Thyroid gland (tissue), 4 donors: ENCODE measurements around the gene PLVAP. TPM values are rescaled to one million over a fixed set of nuclear protein-coding genes. Genes with fewer than 3 reads are reported as not detected.
A peak's percentile ranks its signal among the peaks of the same experiment; 100 is the strongest.

Experiments used
- DNase-seq, 2 donors: peaks; one replicate each; pipeline ENCODE4 v3.0.0-alpha.2; 2019
- H3K27ac ChIP-seq, 3 donors: fragments of 200-600 bp; sonication (generic); 1 replicate in 2 of 3; 2 replicates in 1 of 3; pipeline ENCODE4 v1.5.1; 2016 to 2019; ENCODE audit warnings: mild to moderate bottlenecking in 1 of 3, moderate library complexity in 1 of 3
- H3K27me3 ChIP-seq: fragments of 200-600 bp; sonication (generic); one replicate; pipeline ENCODE4 v1.5.1; 2019
- H3K36me3 ChIP-seq, 2 donors: fragments of 200-600 bp; sonication (generic); one replicate each; pipeline ENCODE4 v1.5.1; 2016 to 2019
- H3K4me1 ChIP-seq, 2 donors: fragments of 200-600 bp; sonication (generic); one replicate each; pipeline ENCODE4 v1.5.1; 2017 to 2019
- H3K4me3 ChIP-seq, 3 donors: fragments of 200-600 bp; sonication (generic); replicated peaks in 1 of 3; 1 replicate in 2 of 3; 2 replicates in 1 of 3; pipeline ENCODE4 v1.5.1; 2016; ENCODE audit warnings: mild to moderate bottlenecking in 1 of 3
- H3K9me3 ChIP-seq: fragments of 200-600 bp; sonication (generic); one replicate; pipeline ENCODE4 v1.5.1; 2017
- CTCF ChIP-seq, 6 experiments: fragments of 200-600 bp in 3 of 6; fragments of 450-650 bp in 3 of 6; sonication (generic) in 3 of 6; IDR thresholded peaks; one replicate each; pipeline ENCODE4 v1.5.1; 2016 to 2019; ENCODE audit warnings: antibody characterized with exemption in 6 of 6, mild to moderate bottlenecking in 2 of 6, inconsistent platforms in 1 of 6, moderate library complexity in 1 of 6
- POLR2A ChIP-seq, 2 donors: fragments of 450-650 bp; IDR thresholded peaks; one replicate each; pipeline ENCODE4 v1.6.1; 2017; ENCODE audit warnings: antibody characterized with exemption in 2 of 2, mild to moderate bottlenecking in 2 of 2, moderate library complexity in 1 of 2
- WGBS, 2 donors: methylation state at CpG; one replicate each; pipeline ENCODE4 v1.1.5; 2017; 5-methylcytosine and 5-hydroxymethylcytosine counted together
- intact Hi-C: fragments of 100-400 bp; cut with DNase I; formaldehyde crosslinking; loops from one replicate; pipeline ENCODE4 v1.15.1; 2023
- total RNA-seq, 4 donors: library from RNA; depleted of rRNA; stranded (reverse); fragments of >200 nt; gene quantifications; one replicate each; pipeline ENCODE4 v1.2.3, GENCODE V29; 2016

PLVAP gene
- total RNA-seq, 4 donors from 2014 or later: 103 to 322 (median 174) TPM

DNA sequence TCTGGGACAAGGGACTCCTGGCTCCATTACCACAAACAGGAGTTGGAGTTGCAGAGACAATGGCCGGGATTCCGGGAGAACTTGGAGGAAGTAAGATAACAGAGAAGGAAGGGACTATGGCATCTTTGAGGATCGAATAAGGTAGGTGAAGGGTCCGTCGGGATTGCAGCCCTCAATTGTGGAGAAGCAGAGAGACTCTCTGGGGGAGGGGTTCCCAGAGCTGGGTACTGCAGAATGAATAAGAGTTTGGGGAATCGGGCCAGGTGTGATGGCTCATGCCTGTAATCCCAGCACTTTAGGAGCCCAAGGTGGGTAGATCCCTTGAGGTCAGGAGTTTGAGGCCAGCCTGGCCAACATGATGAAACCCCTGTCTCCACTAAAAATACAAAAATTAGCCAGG is 24.5 kb upstream of the PLVAP start:
- no peak overlapping the region for H3K27ac ChIP-seq
- 79 to 84% methylated on average over 6 of the region's 6 CpGs for WGBS, 2 donors
- H3K36me3 ChIP-seq: no peaks in the 10 kb centered on the region
- H3K4me1 ChIP-seq: peaks cover 0 to 9% of the 10 kb centered on the region in 2 donors
- H3K9me3 ChIP-seq: no peaks in the 10 kb centered on the region
- no peaks in the 10 kb centered on the region for H3K27me3 ChIP-seq
- intact Hi-C loops: no loop called here
- no peak overlapping the region for H3K4me3 ChIP-seq
- TF ChIP-seq CTCF (IDR thresholded peaks at IDR 0.05) (no peak), POLR2A (IDR thresholded peaks at IDR 0.05) (no peak)
- no peak for DNase-seq

- intact Hi-C loops: loop anchor here (10.0 kb wide), 1 partner anchor 66 kb away; the partner anchor contains the start of gene NXNL1
- WGBS, 2 donors: 74% methylated on average over 8 of the region's 8 CpGs
- Histone ChIP-seq H3K4me1 (no peaks in the 10 kb centered on the region), H3K27ac (no peak overlapping the region), H3K36me3 (no peaks in the 10 kb centered on the region), H3K27me3 (no peaks in the 10 kb centered on the region), H3K4me3 (no peak overlapping the region), H3K9me3 (no peaks in the 10 kb centered on the region)
- DNase-seq: no peak
- TF ChIP-seq CTCF (IDR thresholded peaks at IDR 0.05): no peak
- no peak for TF ChIP-seq POLR2A (IDR thresholded peaks at IDR 0.05)
Measured at GRCh38 chr19:17398902-17399527, 21.9 kb upstream of the PLVAP start.

- peaks cover 3% of the 10 kb centered on the region for H3K27me3 ChIP-seq
- H3K36me3 ChIP-seq: no peaks in the 10 kb centered on the region
- TF ChIP-seq CTCF (IDR thresholded peaks at IDR 0.05) (peak in 5 of 6 experiments; percentile 12 to 55 (median 24)), POLR2A (IDR thresholded peaks at IDR 0.05) (no peak)
- peak; percentile 27 to 34 for DNase-seq
- H3K27ac ChIP-seq: no peak overlapping the region
- no peak overlapping the region for H3K4me3 ChIP-seq
- H3K4me1 ChIP-seq: peaks cover 0 to 12% of the 10 kb centered on the region in 2 donors
- WGBS, 2 donors: 19 to 22% methylated on average over 18 of the region's 19 CpGs
- no peaks in the 10 kb centered on the region for H3K9me3 ChIP-seq
- intact Hi-C loops: loop anchor here (10.0 kb wide), 1 partner anchor 70 kb away; the partner anchor contains the start of gene NXNL1
Measured at GRCh38 chr19:17394891-17395415, 17.8 kb upstream of the PLVAP start.

DNA sequence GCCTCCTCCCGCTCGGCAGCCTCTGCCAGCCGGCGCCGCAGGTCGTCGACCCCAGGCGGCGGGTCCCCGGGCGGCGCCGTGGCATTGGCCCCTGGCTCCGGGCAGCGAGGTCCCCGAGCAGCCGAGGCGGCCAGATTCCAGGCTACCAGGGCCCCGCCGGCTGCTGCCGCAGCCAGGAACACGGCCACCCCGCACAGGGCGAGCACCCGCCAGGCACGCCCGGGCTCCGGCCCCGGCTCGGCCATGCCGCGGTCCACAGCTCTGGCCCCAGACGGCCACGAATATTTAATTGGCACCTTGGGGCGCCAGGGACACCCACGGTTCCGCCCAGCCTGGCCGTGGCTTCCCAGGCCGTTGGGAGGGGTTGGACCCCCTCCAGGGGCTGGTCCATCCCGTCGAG is 16.8 kb upstream of the PLVAP start, which contains the start of gene CCDC194:
TSS of gene CCDC194 (minus strand) at position 283 of the 400 bp plus-strand sequence. CDS start at position 245, 38 bp downstream.
- Histone ChIP-seq H3K9me3 (no peaks in the 10 kb centered on the region), H3K27me3 (peaks cover 3% of the 10 kb centered on the region), H3K4me1 (peaks cover 0 to 12% of the 10 kb centered on the region in 2 donors), H3K27ac (no peak within 1 kb of the TSS), H3K36me3 (no peaks in the 10 kb centered on the region), H3K4me3 (no peak within 1 kb of the TSS)
- TF ChIP-seq POLR2A (IDR thresholded peaks at IDR 0.05): no peak
- TF ChIP-seq CTCF (IDR thresholded peaks at IDR 0.05): no peak
- intact Hi-C loops: loop anchor here (10.0 kb wide), 1 partner anchor 71 kb away; the partner anchor contains the start of gene NXNL1
- no peak for DNase-seq
- 21 to 40% methylated on average over 2 to 21 of the region's 41 CpGs for WGBS, 2 donors

GRCh38 chr19:17393002-17393401 is 15.9 kb upstream of the PLVAP start:
- H3K9me3 ChIP-seq: no peaks in the 10 kb centered on the region
- intact Hi-C loops: loop anchor here (10.0 kb wide), 1 partner anchor 72 kb away; the partner anchor contains the start of gene NXNL1
- peaks cover 3% of the 10 kb centered on the region for H3K27me3 ChIP-seq
- H3K4me1 ChIP-seq: peaks cover 0 to 12% of the 10 kb centered on the region in 2 donors
- H3K27ac ChIP-seq: no peak overlapping the region
- TF ChIP-seq POLR2A (IDR thresholded peaks at IDR 0.05): no peak
- TF ChIP-seq CTCF (IDR thresholded peaks at IDR 0.05): no peak
- WGBS, 2 donors: 46 to 56% methylated on average over 2 of the region's 2 CpGs
- no peak for DNase-seq
- H3K4me3 ChIP-seq: no peak overlapping the region
- H3K36me3 ChIP-seq: no peaks in the 10 kb centered on the region
